GM19468 (cell line): Measurements from ENCODE around the gene SHB.

Source experiments
- ATAC-seq: cut with Tn5 transposase; IDR thresholded peaks from one replicate; pipeline ENCODE4 v1.9.1; 2021; ENCODE audit warnings: mild to moderate bottlenecking, moderate library complexity, moderate number of reproducible peaks; ENCODE audit not compliant: unreplicated experiment; ENCODE audit errors: extremely low read depth

SHB gene

DNA sequence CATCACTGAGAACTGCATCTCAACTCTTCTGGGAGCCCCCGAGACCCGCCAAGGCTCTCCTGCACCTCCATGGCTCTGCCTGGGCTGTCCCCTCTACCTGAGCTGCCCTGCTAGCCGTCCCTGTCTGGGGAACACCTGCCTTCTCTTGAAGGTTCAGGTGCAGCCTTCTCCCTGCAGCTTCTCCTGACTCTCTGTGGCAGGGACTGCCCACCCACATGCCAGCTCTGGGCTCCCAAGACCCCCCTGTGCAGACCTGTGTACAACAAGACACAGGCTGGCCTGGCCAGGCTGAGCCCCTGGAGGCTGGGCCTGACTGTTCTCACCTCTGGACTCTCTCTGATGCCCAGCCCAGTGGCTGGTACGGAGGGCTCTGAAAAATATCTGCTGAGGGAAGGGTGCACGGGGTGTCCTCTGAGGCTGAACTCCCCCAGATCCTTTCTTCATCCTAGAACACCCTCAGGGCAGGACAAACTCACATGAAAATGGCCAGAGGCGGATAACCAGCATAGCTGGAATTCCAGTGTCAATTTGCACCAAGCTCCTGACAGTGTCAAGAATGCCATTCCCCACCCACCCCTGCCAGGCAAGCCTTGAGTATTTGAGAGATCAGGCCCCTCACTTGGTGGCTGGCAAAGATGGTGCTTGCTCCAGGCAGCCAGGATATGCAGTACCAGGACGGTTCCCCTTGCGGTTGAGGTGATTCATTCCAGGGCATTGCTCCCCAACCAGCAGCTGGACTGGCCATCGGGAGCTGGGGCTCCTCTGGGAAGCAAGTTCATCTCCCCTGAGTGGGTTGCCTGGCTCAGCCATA is 124.2 kb downstream of the SHB start:
- ATAC-seq = no peak

GRCh38 chr9:37944266-37944650 is 124.8 kb downstream of the SHB start:
- ATAC-seq = no peak

- ATAC-seq = no peak
Measured at GRCh38 chr9:37943345-37944265, 125.4 kb downstream of the SHB start.

DNA sequence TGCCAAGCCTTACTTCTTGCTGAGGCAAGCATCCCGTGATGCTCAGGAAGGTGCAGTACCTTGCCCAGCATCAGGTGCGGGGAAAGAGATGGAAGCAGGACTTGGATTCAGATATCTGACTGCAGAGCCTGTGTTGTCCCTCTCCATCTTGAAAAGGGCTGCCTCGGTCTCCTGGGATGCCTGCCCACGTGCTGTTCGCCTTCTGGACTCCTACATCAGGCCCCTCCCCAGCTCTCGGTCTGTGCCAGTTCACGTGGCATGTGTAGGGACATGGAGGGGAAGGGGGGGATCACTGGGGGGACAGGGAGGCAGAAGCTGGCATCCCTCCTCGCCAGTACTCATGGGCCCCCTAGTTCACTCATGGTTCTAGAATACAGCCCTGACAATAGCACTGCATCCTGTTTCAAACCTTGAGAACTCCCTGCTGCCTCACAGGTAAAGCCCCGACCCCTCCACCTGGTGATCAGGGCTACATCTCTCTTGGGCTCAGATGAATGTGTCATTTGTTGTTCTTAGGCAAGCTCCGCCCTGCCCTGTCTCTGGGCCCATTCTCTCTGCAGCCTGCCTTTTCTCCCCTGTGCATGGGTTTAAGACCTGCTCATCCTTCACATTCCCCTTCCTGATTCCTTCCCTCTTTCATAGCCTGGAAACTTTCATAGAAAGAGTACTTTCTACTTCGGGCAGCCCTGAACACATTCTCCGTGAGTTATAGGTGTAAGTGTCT is 126.2 kb downstream of the SHB start:
- ATAC-seq = no peak

DNA sequence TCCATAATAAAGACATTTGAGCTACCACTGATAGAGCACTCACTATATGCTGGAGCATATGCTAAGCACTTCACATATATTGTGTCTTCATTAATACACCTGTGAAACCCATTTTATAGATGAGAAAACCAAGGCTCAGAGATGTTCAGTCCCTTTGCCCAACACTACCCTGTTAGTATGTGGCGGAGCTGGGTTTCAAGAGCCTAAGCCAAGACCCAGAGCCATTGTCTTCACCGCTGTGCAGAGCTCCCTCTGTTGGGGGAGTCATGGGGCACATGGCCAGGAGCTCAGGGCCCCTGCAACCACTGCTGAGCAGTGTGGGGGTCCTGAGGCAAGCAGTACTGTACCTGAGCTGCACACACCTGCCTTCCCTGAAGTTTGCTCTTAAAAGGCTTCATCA is 127.8 kb downstream of the SHB start:
- no peak for ATAC-seq

- ATAC-seq = no peak
Measured at GRCh38 chr9:37939575-37940095, 129.4 kb downstream of the SHB start.

DNA sequence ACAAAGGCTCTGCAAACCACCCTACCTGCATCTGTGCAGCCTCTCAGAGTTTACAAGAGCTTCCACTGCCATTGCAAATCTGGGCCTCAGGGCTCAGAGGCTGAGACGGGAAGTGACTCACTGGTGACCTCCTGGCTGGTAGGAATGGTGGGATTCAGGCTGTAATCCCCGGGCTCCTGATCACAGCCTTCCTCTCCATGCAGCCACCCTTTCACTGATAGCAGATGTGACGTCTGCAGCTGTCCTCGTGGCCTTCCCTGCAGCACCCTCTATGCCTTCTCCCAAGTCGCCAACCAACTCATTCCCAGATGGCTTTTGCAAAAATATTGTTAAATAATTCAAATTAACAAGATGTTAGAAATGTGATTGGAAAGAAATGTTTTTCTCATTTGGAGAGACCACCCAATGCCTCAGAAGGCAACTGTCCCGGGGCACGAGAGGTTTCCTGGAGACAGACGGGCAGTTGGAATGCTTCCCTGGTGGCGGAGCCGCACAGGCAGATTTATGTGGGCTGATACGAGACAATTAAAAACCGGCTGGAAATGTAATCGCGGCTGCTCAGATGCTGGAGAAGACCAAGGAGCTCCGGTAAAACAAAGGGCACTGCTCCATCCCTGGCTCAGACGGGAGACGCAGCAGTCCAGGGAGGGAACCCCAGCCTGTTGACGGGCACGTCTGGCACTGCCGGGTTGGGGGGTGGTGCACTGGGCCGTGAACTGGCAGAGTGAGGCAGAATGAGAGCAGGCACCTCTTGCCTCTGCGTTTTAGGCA is 130.7 kb downstream of the SHB start:
- no peak for ATAC-seq

GRCh38 chr9:37937366-37937765 is 131.7 kb downstream of the SHB start:
- no peak for ATAC-seq

DNA sequence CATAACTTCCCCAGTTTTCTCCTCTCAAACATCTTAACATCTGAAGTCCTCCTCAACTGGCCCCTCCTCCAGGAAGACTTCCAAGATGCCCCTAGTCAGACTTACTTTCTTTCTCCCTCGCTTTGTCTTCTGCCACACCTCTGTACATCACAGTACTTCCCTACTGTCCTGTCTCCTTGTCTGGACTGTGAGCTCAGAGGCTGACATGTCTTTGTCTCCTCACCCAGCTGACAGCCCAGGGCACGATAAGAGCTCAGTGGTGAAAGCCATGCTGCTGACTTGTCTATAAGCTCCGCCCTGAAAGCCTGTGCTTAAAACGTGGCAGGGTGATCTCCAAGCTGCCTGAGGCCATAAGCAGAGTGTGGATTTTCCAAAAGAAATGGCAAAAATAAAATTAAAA is 132.1 kb downstream of the SHB start:
- ATAC-seq = no peak

GRCh38 chr9:37936376-37936775 is 132.7 kb downstream of the SHB start:
- ATAC-seq = no peak

DNA sequence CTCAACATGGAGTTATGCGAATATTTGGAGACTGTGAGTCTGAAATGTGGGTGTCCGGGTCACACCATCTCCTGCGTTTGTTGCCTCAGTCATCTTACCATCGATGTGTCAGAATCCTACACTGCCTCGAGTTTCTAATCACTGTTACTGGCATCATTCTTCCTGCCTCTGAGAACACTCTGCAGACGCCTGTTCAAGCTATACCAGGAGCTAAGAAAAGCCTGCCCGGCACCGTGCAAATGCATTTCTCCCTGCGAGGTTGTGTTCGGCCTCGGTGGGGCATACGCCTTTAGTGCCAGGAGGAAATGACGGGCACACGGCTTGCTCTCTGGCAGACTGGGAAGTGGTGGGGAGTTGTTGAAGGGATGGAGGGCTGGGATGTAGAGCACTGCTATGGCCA is 133.9 kb downstream of the SHB start:
- ATAC-seq = no peak

DNA sequence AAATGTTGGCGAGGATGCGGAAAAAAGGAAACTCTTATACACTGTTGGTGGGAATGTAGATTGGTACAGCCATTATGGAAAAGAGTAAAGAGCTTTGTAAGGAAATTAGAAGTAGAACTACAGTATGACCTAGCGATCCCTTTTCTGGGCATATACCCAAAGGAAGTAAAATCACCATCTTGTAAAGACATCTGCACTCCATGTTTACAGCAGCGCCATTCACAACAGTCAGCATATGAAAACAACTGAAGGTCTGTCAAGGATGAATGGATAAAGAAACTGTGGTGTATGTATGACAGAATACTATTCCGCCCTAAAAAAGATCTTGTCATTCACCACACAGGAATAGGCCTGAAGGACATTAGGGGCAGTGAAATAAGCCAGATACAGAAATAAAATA is 137.4 kb downstream of the SHB start:
- no peak for ATAC-seq

DNA sequence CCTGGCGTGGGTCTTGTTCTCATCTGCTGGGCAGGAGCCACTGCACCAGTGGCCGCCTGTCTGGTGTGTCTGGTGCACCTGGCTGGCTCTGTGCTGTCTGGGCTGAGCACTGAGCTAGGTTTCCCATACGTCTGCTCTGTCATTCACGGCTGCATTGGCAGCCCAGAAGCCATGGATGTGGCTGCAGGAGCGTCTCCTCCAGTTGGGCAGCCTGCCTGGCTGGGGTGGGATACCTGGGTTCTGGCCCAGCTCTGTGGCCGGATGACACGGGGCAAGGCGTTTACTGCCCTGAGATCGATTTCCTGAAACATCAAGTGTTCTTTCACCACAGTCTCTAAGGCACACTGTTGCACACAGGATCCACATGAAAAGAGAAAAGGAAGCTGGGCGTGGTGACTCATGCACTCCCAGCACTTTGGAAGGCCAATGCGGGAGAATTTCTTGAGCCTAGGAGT is 139.6 kb downstream of the SHB start:
- ATAC-seq = no peak

- no peak for ATAC-seq
Measured at GRCh38 chr9:37928552-37929430, 140.2 kb downstream of the SHB start.

- ATAC-seq = no peak
Measured at GRCh38 chr9:37927601-37928551, 141.2 kb downstream of the SHB start.

DNA sequence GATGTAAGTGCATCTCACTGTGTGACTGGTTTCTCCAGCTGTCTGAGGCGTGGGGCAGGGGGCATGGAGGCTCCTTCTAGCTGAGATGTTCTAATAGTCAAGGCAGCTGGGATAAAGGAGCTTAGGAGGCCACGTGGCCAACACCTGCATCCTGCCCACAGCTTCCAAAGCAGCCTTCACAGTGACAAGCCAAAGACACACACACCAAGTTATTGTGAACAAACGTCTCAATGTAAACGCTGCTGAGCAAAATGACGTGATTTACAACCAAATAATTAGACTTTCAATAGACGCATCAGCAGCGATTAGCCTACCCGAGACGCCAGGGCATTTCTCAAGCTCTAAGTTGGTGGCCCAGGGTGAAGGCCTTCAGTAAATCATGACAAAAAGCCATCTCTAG is 141.9 kb downstream of the SHB start:
- no peak for ATAC-seq

DNA sequence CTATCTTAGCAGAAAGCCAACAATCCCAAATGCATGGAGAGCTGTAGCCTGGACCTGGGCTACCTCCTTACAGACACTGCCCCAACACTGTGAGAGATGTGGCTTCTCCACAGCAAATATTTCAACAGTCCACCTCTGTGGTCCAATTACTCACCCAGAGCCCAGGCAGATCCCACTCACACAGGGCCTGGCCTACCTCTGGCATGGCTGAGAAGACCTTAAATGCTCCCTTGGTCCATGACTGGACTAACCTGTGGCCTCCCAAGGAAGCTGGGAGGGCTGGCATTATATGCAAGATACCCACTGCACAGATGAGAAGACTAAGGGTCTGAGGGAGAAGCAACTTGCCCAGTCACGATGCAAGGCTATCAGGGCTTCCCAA is 142.3 kb downstream of the SHB start:
- no peak for ATAC-seq
